Effector CD4-positive, alpha-beta T cell (primary cell): ENCODE measurements around the gene ECSCR.
"Not testable (repeated sequence)": the region's sequence is repeated elsewhere in the genome, so short reads cannot be mapped to it uniquely, and the experiment has no call there.

Experiments used
- DNase-seq: peaks from one replicate; pipeline ENCODE4 v3.0.0-alpha.2; 2020

The ECSCR gene

GRCh38 chr5:139410121-139410992 lies 52.2 kb downstream of the ECSCR start:
- no peak for DNase-seq

GRCh38 chr5:139409116-139409515 lies 53.4 kb downstream of the ECSCR start:
- not testable (repeated sequence) for DNase-seq

DNA sequence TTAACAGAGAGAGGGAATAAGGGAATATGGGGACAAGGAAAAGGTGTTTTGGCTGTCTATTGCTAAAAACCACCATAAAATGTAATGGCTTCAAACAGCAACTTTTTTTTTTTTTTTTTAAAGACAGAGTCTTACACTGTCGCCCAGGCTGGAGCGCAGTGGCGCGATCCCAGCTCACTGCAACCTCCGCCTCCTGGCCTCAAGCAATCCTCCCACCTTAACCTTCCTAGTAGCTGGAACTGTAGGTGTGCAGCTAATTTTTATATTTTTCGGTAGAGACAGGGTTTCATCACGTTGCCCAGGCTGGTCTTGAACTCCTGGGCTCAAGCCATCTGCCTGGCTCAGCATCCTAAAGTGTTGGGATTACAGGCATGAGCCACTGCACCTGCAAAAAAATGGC lies 54.4 kb downstream of the ECSCR start:
- no peak for DNase-seq

DNA sequence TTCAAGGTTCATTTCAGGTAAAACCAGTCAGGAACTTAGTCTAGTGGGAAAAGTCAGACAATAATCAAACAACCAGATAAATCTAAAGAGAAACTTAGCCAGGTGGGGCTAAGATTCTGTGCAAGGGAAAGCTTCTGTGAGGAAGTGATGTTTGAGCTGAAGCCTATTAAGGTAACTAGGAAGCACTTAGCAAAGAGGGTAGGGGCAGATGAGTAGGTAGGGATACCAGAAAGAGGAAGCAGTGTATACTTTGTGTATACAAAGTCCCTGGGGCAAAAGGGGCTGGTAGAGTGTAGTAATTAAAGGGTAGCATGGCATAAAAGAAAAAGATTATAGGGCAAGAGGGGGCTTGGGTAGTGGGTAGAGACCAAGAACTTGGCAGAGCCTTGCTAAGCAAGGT lies 55.0 kb downstream of the ECSCR start:
- no peak for DNase-seq

GRCh38 chr5:139406963-139407362 lies 55.6 kb downstream of the ECSCR start:
- DNase-seq = no peak

DNA sequence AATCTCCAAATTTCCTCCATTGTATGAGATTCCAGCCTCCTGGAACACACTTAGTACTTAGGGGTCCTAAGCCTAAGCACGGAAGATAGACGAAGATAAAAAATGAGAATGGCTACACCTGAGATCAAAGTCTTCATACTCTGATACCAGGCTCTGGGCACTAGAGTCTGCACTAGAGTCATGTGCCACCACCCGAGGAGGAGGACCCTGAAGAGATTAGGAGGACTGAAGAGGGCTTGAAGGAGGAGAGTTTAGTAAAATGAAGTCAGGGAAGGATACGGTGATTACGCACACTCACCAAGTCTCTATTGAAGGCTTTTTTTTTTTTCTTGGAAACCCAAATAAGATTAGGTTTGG lies 58.1 kb downstream of the ECSCR start:
- no peak for DNase-seq

GRCh38 chr5:139403787-139404483 lies 58.6 kb downstream of the ECSCR start, which contains the start of gene SPATA24:
SPATA24 (minus strand) TSS chr5:139404089; CDS start chr5:139404060, 29 bp downstream.
- DNase-seq = peak; percentile 96

DNA sequence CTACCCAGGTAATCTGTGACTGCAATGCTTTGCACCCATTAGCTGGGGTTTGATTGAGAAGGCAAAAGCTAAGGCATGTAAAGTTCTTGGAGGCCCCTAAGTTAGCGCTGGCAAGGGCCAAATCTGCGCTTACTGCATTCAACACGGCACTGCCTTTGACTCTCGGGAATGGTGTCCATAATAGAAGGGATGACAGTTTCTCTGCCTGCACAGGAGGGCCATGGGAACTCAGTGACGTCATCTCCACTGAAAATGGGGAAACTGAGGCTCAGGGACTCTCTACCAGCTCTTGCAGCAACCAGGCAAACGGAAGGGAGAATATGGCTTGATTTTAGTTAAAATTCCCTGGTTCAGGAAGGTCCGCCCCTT lies 59.1 kb downstream of the ECSCR start:
- no peak for DNase-seq

- no peak for DNase-seq
These were observed 59.9 kb downstream of the ECSCR start for GRCh38 chr5:139402561-139403158.

GRCh38 chr5:139401546-139401945 lies 61.0 kb downstream of the ECSCR start:
- DNase-seq = no peak

DNA sequence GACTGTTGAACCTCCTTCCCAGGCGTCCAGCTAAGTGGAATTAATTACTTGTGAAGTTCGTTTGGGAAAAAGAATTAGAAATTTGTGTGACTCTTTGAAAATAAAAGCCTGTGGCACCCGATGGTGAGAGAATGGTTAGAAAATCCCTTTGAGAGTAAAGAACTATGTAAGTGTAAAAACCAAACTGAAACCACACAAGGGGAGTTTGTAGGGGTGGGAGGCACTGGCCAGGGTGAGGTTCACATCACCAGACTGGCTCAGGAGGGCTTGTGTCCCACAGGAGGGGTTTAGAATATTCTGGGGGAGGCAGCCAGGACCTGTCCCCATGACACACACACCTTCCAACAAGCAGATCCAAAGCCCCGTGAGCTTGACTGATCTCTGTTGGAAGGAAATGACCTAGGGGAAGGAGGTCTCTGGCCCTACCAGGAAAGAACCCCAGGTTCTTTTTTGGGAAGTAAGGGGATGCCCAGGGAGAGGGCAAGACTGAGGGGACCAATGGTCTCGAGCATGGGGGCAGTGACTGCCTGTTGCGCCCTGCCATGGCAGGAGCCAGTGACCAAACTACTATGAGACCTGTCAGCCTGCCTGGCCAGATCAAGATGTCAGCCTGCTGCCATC lies 62.9 kb downstream of the ECSCR start:
- no peak for DNase-seq
